GM12874 (cell line): ENCODE results near the gene NPY.

Experiments
- TF ChIP-seq, protein P1 (sequence below): IDR thresholded peaks from 2 replicates; pipeline ENCODE4 v1.5.1; 2011; ENCODE audit warnings: low read depth, mild to moderate bottlenecking, control low read depth, low read length, moderate library complexity; ENCODE audit not compliant: insufficient read depth

Gene NPY

DNA sequence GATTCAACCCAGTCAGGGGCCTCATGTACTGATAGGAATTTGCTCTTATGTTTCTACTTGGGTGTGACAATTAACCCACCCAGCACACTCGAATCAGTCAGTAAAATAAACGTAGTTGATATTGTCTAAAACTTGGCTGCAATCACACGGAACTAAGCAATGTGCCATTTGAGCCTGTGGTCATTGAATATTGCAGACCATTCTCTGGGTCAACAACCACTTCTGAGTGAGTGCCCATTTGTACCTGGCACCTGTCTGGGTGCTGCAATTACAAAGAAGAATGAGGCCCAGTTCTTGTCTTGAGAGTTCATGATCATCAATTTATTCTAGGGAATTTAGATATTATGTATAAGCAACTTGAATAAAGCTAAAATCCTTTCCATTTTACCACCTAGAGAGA is 29.8 kb downstream of the NPY start:
- TF ChIP-seq, protein P1, sequence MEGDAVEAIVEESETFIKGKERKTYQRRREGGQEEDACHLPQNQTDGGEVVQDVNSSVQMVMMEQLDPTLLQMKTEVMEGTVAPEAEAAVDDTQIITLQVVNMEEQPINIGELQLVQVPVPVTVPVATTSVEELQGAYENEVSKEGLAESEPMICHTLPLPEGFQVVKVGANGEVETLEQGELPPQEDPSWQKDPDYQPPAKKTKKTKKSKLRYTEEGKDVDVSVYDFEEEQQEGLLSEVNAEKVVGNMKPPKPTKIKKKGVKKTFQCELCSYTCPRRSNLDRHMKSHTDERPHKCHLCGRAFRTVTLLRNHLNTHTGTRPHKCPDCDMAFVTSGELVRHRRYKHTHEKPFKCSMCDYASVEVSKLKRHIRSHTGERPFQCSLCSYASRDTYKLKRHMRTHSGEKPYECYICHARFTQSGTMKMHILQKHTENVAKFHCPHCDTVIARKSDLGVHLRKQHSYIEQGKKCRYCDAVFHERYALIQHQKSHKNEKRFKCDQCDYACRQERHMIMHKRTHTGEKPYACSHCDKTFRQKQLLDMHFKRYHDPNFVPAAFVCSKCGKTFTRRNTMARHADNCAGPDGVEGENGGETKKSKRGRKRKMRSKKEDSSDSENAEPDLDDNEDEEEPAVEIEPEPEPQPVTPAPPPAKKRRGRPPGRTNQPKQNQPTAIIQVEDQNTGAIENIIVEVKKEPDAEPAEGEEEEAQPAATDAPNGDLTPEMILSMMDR: no peak

DNA sequence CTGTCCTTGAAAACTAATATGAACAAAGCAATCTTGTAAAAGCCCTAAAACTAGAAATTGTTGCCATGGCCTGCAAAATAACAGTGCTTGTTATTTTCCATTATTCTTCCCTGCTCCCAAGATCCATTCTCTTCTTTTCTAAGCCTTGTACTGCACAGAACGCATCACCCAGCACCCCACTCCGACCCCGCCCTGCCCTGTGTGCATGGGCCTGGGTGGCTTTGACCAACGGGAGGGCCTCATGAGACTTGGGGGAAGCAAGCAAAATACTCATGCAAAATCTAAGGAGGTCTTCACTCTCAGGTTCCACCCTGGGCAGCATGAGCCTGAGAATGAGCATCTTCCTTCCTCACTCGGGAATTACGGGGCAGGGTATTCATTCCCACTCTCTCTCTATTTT is 32.4 kb downstream of the NPY start:
- TF ChIP-seq, protein P1: no peak

DNA sequence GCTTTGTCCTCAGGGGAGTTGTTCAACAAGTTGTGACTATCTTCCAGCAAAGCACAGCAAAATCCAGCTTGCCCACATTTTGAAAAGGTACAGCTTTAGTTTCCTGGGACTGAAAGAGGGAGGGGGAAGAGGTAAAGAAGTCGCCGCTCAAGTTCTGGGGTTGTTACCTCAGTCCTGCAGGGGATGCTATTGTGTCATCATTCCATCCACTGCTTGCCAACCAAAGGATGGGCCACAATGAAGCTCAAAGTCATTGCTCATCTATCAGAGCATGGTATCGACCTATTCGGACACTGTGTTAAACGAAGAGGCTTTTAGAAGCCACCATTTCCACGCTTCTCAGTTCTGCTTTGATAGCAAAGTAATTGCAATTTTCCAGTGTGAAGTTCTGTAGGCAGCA is 34.3 kb downstream of the NPY start:
- TF ChIP-seq, protein P1: peak; percentile 61

DNA sequence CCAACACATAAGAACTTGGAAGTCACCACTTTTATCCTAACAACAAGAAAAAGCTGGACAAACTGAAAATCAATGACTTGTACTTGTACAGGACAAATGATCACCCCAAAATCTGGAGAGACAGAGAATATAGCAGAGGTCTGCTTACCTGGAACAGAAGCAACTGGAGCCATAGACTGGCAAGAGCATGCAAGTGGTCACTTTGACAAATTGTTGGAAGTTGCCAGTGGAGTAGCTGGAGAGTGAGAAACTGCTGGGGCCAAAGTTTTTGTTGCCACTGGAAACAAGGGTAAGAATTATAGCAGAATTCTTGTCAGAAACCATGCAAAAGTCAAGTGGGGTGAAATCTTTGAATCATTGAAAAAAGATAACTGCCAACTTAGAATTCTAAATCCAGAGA is 35.2 kb downstream of the NPY start:
- TF ChIP-seq, protein P1: no peak

DNA sequence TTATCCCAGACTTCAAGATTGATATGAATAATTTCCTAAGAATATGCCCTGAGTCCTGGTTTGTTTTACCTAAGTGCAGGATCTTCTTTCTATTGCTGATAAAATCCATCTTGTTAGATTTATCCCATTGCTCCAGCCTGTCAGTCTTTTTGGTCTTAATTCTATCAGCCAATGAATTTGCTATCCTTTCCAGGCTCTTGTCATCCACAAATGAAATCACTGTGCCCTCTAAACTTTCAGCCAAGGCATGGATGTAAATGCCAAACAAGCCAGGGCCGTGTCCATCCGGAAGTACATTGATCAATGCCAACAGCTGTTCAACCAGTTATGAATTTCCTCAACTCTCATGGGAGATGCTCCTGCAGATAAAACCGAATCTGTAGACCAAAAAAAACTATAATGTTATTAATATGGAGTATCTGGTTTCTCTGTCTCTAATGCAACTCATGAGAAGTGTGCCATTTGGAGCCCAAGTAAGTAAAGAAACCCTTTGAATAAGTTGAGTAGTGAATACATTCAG is 40.0 kb downstream of the NPY start:
- TF ChIP-seq, protein P1: no peak

DNA sequence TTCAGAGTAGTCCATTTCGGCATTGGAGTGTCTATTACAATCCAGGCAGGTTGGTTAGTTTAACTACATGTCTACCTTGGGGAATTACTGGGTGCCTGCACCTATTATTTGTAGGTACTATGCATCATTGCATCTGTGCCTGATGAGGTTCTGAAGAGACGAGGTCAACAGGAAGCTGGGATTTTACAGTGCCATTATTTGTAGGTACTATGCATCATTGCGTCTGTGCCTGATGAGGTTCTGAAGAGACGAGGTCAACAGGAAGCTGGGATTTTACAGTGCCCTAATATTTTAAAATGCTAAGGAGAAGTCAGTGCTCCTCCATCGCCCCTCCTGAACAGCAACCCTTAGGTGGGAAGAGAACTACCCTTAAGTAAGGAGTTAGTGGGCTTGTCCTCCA is 41.7 kb downstream of the NPY start:
- TF ChIP-seq, protein P1: no peak

DNA sequence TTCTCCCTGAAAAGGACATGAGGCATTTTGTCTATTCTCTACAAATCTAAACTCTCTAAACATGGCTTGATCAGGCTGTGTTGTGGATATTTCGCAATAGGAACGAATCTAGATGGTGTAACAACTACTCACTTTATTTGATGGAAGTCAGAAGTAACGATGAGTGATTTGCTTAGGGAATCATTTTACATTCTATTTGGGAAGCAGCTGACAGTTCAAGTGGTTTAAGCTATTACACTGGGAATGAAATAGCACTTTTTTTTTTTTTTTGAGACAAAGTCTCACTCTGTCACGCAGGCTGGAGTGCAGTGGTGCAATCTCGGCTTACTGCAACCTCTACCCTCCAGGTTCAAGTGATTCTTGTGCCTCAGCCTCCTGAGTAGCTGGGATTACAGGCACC is 44.1 kb downstream of the NPY start:
- TF ChIP-seq, protein P1: no peak
